CD1c-positive myeloid dendritic cell (primary cell): Measurements from ENCODE around the gene KLHL5.
"Not testable (repeated sequence)": the region's sequence is repeated elsewhere in the genome, so short reads cannot be mapped to it uniquely, and the experiment has no call there.

Experiments
- DNase-seq: peaks from one replicate; pipeline ENCODE4 v3.0.0-alpha.2; 2016; ENCODE audit errors: extremely low spot score

The KLHL5 gene

DNA sequence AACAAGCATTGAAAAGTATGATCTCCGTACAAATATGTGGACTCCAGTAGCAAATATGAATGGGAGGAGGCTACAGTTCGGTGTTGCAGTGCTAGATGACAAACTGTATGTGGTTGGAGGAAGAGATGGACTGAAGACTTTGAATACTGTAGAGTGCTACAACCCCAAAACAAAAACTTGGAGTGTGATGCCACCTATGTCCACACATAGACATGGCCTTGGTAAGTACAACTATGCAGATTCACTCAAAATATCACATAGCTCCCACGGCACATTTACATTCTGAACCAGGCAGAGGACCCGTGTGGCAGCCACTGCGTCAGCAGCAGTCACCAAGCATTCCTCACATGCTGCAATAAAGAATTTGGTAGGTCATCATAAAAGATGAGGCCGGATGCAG, 41.3 kb downstream of the KLHL5 start:
- no peak for DNase-seq

- no peak for DNase-seq
Observed at GRCh38 chr4:39104255-39104654, 42.2 kb downstream of the KLHL5 start.

DNA sequence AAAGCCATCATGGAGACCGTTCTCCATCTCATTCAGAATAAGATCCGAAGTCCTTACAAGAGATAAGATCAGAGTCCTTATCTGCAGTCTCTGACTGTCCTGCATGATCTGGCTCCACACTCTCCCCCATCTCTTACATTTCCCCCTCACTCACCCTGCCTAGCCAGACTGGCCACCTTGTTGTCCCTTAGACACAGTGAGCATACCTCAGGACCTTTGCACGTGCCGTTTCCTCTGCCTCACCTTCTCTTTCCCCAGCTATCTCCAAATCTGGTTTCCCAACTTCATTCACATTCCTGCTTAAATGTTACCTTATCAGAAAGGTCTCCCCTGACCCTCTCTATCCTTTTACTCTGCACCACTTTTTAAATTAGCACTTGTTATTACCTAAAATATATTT, 44.0 kb downstream of the KLHL5 start:
- no peak for DNase-seq

DNA sequence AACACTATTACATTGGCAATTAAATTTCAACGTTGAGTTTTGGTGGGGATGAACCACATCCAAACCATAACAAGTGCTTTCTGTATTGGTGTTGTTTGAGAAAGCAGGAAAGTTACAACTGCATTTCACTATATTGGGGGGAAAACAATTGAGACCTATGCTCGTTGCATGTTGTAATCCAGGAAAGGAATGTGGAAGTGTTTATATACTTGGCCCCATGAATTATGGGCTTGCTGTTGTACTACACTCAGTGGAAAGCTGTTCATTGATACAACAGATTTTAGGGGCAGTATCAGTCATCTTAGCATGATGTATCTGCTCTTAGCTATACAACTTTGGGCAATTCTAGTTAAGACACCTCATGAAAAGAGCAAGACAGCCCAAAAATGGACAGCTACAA, 52.4 kb downstream of the KLHL5 start:
- no peak for DNase-seq

DNA sequence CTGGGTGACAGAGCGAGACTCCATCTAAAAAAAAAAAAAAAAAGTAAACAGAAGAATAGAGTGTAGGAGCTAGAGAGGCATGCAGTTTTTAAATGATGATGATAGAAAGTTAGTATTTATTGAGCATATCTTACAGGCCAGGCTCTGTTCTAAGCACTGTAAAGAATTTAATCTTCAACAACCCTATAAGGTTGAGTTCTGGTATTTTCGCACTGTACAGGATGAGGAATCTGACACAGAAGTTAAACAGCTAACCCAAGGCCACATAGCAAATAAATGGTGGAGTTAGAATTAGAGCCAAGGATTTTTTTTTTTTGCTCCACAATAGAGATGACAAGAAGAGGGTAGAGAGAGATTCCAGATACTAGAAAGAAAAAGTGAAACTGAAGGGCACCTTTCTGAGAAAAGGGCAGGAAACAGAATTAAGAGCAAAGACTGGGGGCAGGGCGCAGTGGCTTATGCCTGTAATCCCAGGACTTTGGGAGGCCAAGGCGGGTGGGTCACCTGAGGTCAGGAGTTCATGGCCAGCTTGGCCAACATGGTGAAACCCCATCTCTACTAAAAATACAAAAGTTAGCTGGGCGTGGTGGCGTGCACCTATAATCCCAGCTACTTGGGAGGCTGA, 56.1 kb downstream of the KLHL5 start:
- no peak for DNase-seq

- no peak for DNase-seq
Observed at GRCh38 chr4:39120418-39120817, 58.4 kb downstream of the KLHL5 start.

DNA sequence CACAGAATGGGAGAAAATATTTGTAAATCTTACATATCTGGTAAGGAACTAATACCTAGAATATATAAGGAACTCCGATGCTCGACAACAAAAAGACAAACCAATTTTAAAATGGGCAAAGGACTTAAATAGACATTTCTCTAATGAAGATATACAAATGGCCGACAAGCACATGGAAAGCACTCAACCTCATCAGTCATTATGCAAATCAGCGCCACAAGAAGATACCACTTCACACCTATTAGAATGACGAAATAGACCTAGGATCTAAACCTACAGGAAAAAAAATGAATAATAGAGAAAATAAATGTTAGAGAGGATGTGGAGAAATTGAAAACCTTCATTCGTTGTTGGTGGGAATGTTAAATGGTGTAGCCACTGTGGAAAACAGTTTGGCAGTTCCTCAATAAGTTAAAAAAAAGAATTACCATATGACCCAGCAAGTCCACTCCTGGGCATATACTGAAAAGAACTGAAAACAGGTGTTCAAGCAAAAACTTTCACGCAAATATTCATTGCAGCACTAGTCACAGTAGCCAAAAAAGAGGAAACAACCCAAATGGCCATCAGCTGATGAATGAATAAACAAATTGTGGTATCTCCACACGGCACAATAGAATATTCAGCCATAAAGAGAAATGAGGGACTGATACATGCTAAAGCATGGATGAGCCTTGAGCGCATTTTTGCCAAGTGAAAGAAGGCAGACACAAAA, 63.0 kb downstream of the KLHL5 start:
- DNase-seq, result no peak

DNA sequence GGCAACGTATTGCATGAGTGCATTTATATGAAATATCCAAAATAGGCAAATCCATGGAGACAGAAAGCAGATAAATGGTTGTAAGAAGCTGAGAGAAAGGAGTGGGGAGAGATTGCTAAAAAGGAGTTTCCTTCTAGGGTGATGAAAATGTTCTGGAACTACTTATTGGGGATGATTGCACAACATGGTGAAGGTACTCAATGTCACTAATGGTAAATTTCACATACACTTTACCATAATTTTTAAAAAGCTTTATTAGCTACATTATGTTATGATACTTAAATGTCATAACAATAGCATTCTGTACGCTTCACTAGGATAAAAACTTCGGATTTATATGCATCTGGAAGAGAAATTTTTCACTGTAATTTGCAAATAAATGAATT, 63.6 kb downstream of the KLHL5 start:
- DNase-seq, result no peak

GRCh38 chr4:39126256-39127095, 64.4 kb downstream of the KLHL5 start:
- no peak for DNase-seq

DNA sequence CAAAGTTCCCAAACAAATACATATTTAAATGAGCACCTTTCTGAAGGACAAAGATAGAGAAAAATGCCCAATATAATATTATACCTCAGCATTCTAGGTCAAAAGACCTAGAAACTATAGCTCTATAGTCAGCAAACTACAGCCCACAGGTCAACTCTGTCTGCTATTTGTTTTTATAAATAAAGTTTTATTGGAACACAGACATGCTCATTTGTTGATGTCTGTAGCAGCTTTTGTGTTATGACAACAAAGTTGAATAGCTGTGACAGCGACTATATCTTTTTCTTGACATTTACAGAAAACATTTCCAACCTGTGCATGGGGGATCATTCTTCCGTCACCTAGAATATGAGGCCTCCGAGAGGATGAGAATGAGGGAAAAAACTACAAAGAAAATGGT, 71.6 kb downstream of the KLHL5 start:
- DNase-seq, result no peak

DNA sequence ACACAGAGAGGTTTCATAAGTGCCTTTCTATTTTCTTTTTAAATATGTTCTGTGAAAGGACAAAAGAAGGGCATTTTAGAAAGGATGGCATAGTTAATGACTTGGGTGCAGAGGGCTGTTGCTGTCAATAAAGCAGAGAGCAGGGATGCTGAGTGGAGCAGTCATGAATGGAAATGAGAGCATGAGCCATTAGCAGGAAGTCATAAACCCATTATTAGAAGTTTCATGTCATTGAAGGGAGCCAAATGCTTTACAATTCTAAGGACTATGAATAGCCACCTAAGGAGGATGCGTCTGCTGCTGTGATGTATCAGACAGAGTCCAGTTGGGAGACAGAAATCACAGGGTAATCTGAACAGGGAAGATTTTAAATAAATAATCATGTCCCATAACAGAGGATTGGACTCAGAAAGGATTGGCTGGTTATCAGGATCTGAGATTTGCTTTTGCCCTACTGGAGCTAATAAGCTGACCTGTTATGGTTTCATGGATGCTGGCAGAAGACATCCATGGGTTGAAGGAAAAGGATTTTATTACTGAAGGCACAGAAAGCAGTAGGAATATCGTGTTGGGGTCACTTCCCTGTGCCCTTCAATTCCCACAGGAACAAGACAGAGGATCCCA, 72.8 kb downstream of the KLHL5 start:
- DNase-seq, result no peak

DNA sequence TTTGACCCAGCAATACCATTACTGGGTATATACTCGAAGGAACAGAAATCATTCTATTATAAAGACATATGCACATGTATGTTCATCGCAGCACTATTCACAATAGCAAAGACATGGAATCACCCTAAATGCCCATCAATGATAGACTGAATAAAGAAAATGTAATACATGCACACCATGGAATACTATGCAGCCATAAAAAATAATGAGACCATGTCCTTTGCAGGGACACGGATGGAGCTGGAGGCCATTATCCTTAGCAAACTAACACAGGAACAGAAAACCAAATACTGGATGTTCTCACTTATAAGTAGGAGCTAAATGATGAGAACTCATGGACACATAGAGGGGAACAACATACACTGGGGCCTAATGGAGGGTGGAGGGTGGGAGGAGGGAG, 76.2 kb downstream of the KLHL5 start:
- not testable (repeated sequence) for DNase-seq

- DNase-seq, result no peak
Observed at GRCh38 chr4:39146211-39146610, 84.2 kb downstream of the KLHL5 start.

DNA sequence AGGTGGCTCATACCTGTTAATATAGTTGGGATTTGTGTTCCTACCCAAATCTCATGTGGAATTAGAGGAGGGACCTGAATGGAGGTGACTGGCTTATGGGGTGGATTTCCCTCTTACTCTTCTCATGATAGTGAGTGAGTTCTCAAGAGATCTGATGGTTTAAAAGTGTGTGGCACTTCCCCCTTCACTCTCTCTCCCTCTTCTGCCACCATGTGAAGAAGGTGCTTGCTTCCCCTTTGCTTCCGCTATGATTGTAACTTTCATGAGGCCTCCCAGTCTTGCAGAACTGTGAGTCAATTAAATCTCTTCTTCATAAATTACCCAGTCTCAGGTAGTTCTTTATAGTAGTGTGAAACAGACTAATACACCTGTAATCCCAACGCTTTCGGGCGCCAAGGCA, 92.0 kb downstream of the KLHL5 start:
- no peak for DNase-seq

GRCh38 chr4:39157520-39157919, 95.5 kb downstream of the KLHL5 start:
- DNase-seq, result no peak

DNA sequence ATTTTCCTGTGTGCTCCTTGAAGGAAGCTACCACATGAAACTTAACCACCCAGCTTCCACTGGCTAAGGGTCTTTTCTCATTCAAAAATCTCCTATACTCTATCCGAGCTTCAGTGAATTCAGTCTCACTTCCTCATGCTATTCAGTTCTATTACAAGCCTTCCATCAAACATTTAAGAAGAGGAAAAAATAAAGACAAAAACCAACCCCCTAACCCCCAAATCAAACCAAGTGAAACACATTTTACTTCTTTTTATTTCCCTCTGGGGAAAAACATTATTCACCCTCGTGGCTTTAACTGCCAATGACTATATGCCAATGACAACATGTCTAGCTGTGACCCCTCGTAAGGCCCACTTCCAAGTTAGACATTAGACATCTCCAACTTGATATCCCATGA, 104.1 kb downstream of the KLHL5 start:
- DNase-seq, result no peak

GRCh38 chr4:39166669-39167068, 104.6 kb downstream of the KLHL5 start:
- DNase-seq, result no peak

DNA sequence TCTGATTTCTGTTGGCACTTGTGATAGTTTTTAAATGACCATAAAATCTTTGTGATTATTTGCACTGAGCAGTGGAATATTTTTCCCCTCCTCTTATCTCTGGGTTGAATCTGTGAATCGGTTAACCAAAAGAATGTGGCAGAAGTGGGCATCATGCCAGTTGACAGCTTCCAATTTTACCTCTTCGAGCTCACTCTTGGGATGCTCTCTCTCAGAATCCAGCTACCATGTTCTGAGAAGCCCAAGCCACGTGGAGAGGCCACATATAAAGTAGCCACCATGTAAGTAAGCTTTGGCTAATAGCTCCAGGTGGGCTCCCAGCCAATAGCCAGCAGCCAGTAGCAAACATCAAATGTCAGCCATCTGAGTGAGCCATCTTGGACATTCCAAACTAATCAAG, 107.4 kb downstream of the KLHL5 start:
- no peak for DNase-seq

- DNase-seq, result no peak
Observed at GRCh38 chr4:39170301-39170700, 108.3 kb downstream of the KLHL5 start.
